ENCODE results near the gene LAMA5.

The LAMA5 gene

GRCh38 chr20:62282103-62282502 lies 85.0 kb downstream of the LAMA5 start:
- no peak for DNase-seq
- H3K27ac Mint-ChIP-seq, result no peak overlapping the region
- TF ChIP-seq CTCF (IDR thresholded peaks at IDR 0.05), result no peak
- no peaks in the 10 kb centered on the region for H3K27me3 Mint-ChIP-seq (ENCODE audit: low read depth, poor library complexity)
- peaks cover 52% of the 10 kb centered on the region for H3K36me3 Mint-ChIP-seq (ENCODE audit: low read depth)
- no peaks in the 10 kb centered on the region for H3K4me1 Mint-ChIP-seq
- no peaks in the 10 kb centered on the region for H3K9me3 Mint-ChIP-seq
- H3K4me3 Mint-ChIP-seq, result no peak overlapping the region

- peaks cover 52% of the 10 kb centered on the region for H3K36me3 Mint-ChIP-seq (ENCODE audit: low read depth)
- no peaks in the 10 kb centered on the region for H3K9me3 Mint-ChIP-seq
- TF ChIP-seq CTCF (IDR thresholded peaks at IDR 0.05), result no peak
- no peaks in the 10 kb centered on the region for H3K4me1 Mint-ChIP-seq
- no peak overlapping the region for H3K4me3 Mint-ChIP-seq
- H3K27ac Mint-ChIP-seq, result no peak overlapping the region
- no peaks in the 10 kb centered on the region for H3K27me3 Mint-ChIP-seq (ENCODE audit: low read depth, poor library complexity)
- DNase-seq, result no peak
Measured at GRCh38 chr20:62281161-62281933, 85.8 kb downstream of the LAMA5 start.

GRCh38 chr20:62280303-62280702 lies 86.8 kb downstream of the LAMA5 start:
- H3K36me3 Mint-ChIP-seq (ENCODE audit: low read depth), result peaks cover 54% of the 10 kb centered on the region

GRCh38 chr20:62277253-62277652 lies 89.9 kb downstream of the LAMA5 start:
- Mint-ChIP-seq H3K36me3 (ENCODE audit: low read depth) (peaks cover 65% of the 10 kb centered on the region), H3K4me3 (no peak overlapping the region), H3K27ac (no peak overlapping the region), H3K4me1 (peaks cover 11% of the 10 kb centered on the region), H3K27me3 (ENCODE audit: low read depth, poor library complexity) (peaks cover 6% of the 10 kb centered on the region), H3K9me3 (no peaks in the 10 kb centered on the region)
- no peak for DNase-seq
- TF ChIP-seq CTCF (IDR thresholded peaks at IDR 0.05), result no peak

More at GRCh38 chr20:62280303-62280702, 86.8 kb downstream of the LAMA5 start:
- no peak overlapping the region for H3K27ac Mint-ChIP-seq
- no peak for TF ChIP-seq CTCF (IDR thresholded peaks at IDR 0.05)
- H3K4me3 Mint-ChIP-seq, result no peak overlapping the region
- H3K9me3 Mint-ChIP-seq, result no peaks in the 10 kb centered on the region
- H3K4me1 Mint-ChIP-seq, result no peaks in the 10 kb centered on the region
- H3K27me3 Mint-ChIP-seq (ENCODE audit: low read depth, poor library complexity), result no peaks in the 10 kb centered on the region
- no peak for DNase-seq

- peaks cover 6% of the 10 kb centered on the region for H3K27me3 Mint-ChIP-seq (ENCODE audit: low read depth, poor library complexity)
- H3K27ac Mint-ChIP-seq, result no peak overlapping the region
- TF ChIP-seq CTCF (IDR thresholded peaks at IDR 0.05), result no peak
- no peak for DNase-seq
- H3K4me3 Mint-ChIP-seq, result no peak overlapping the region
- no peaks in the 10 kb centered on the region for H3K9me3 Mint-ChIP-seq
- peaks cover 11% of the 10 kb centered on the region for H3K4me1 Mint-ChIP-seq
- peaks cover 58% of the 10 kb centered on the region for H3K36me3 Mint-ChIP-seq (ENCODE audit: low read depth)
Measured at GRCh38 chr20:62276439-62276838, 90.7 kb downstream of the LAMA5 start.

- Mint-ChIP-seq H3K27me3 (ENCODE audit: low read depth, poor library complexity) (peaks cover 6% of the 10 kb centered on the region), H3K9me3 (no peaks in the 10 kb centered on the region), H3K36me3 (ENCODE audit: low read depth) (peaks cover 48% of the 10 kb centered on the region), H3K4me1 (peaks cover 11% of the 10 kb centered on the region), H3K27ac (no peak overlapping the region), H3K4me3 (no peak overlapping the region)
- DNase-seq, result no peak
- TF ChIP-seq CTCF (IDR thresholded peaks at IDR 0.05), result no peak
Measured at GRCh38 chr20:62275219-62275618, 91.9 kb downstream of the LAMA5 start.
